ENCODE results near the gene MYO9A. TPM values are rescaled to one million over a fixed set of nuclear protein-coding genes. Genes with fewer than 3 reads are reported as not detected.
"Not testable (repeated sequence)": the region's sequence is repeated elsewhere in the genome, so short reads cannot be mapped to it uniquely, and the experiment has no call there.

Gene MYO9A
- total RNA-seq, 3 donors from 2014 or later: 64.2 to 128 (median 86.5) TPM

DNA sequence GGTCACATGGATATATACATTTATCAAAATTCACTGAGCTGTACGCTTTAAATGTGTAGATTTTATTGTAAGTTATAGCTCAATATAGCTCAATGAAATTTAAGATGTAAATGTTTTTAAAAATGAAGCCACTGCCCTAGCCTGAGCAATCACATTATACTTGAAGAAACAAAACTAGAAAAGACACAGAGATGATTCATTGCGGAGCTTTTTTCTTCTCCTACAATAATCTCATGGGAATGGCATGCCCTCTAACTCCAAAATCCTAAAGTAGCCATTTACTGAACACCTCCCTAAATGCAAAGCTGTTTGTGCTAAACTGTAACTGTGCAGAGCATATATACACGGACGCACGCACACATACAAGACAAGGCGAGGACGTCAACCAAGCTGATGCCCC lies 84.2 kb downstream of the MYO9A start:
- Histone ChIP-seq H3K4me3 (no peak overlapping the region), H3K27me3 (no peaks in the 10 kb centered on the region), H3K4me1 (no peaks in the 10 kb centered on the region), H3K9me3 (no peaks in the 10 kb centered on the region), H3K36me3 (no peaks in the 10 kb centered on the region), H3K27ac (no peak overlapping the region)
- intact Hi-C loops (cut with DNase I; ENCODE audit: low total_unique reads): no loop called here
- TF ChIP-seq, protein P1, sequence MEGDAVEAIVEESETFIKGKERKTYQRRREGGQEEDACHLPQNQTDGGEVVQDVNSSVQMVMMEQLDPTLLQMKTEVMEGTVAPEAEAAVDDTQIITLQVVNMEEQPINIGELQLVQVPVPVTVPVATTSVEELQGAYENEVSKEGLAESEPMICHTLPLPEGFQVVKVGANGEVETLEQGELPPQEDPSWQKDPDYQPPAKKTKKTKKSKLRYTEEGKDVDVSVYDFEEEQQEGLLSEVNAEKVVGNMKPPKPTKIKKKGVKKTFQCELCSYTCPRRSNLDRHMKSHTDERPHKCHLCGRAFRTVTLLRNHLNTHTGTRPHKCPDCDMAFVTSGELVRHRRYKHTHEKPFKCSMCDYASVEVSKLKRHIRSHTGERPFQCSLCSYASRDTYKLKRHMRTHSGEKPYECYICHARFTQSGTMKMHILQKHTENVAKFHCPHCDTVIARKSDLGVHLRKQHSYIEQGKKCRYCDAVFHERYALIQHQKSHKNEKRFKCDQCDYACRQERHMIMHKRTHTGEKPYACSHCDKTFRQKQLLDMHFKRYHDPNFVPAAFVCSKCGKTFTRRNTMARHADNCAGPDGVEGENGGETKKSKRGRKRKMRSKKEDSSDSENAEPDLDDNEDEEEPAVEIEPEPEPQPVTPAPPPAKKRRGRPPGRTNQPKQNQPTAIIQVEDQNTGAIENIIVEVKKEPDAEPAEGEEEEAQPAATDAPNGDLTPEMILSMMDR (IDR thresholded peaks at IDR 0.05): no peak
- TF ChIP-seq POLR2A (IDR thresholded peaks at IDR 0.05): no peak
- no peak for TF ChIP-seq POLR2AphosphoS5 (IDR thresholded peaks at IDR 0.05)
- DNase-seq (ENCODE audit: low spot score in 2 of 2): no peak

DNA sequence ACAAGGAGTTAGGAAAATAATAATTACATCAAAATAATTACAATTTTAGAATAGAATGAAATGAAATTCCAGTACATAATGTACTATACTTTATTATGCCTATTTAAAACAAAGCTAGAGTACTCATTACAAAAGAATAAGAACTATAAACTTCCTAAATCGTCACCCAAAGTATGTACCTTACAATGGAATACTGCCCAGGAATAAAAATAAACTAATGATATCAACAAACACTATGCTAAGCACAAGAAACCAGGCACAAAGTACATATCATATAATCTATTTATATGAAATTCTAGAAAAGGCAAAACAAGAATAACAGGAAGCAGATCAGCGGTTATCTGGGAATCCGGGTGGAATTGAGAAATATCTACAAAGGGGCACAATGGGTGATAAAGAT lies 84.7 kb downstream of the MYO9A start:
- H3K9me3 ChIP-seq: no peaks in the 10 kb centered on the region
- DNase-seq (ENCODE audit: low spot score in 2 of 2): no peak
- intact Hi-C loops (cut with DNase I; ENCODE audit: low total_unique reads): no loop called here
- no peaks in the 10 kb centered on the region for H3K36me3 ChIP-seq
- TF ChIP-seq POLR2A (IDR thresholded peaks at IDR 0.05) (no peak), POLR2AphosphoS5 (IDR thresholded peaks at IDR 0.05) (no peak)
- no peaks in the 10 kb centered on the region for H3K4me1 ChIP-seq
- H3K4me3 ChIP-seq: no peak overlapping the region
- H3K27ac ChIP-seq: no peak overlapping the region
- H3K27me3 ChIP-seq: no peaks in the 10 kb centered on the region

DNA sequence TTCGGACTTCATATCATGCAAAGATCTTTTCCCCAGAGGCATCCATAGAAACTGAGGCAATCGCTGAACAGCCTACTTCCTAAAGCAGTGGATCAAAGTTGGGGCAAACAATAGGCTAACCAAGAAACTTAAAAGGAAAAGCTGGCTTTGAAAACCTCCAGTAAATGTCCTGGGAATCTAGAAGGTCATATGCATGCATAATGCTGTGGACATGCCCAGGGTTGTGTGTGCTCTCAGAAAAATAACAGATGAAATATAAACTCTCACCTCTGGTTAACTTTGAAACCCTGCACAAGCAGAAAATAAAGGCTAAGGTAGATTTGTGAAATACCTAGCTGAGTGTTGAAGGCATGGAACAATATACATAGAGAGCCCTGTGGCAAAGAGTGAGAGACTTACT lies 96.3 kb downstream of the MYO9A start:
- intact Hi-C loops (cut with DNase I; ENCODE audit: low total_unique reads): no loop called here
- peaks cover 5% of the 10 kb centered on the region for H3K36me3 ChIP-seq
- H3K27ac ChIP-seq: no peak overlapping the region

DNA sequence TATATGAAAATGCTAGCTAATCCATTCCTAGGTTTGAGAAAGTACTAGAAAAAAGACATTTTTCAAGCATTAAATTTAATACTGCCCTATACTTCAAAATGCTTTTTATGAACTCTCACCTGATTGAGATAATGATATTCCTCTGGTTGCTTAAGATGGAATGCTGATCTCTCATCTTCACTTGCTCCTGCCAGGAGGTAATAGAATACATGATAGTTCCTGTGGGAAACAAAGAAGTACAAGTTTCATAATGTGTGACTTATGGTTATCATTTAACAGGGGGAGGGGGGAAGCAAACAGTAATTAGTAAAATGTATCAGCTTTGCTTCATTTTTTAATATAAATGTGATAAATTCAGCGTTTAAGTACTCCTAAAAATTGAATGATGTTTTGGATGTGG lies 97.2 kb downstream of the MYO9A start:
- no peak for DNase-seq (ENCODE audit: low spot score in 2 of 2)
- no peak overlapping the region for H3K27ac ChIP-seq
- no peaks in the 10 kb centered on the region for H3K4me1 ChIP-seq
- TF ChIP-seq, protein P1 (IDR thresholded peaks at IDR 0.05): no peak
- no peak for TF ChIP-seq POLR2A (IDR thresholded peaks at IDR 0.05)
- TF ChIP-seq POLR2AphosphoS5 (IDR thresholded peaks at IDR 0.05): no peak
- H3K4me3 ChIP-seq: no peak overlapping the region
- H3K9me3 ChIP-seq: no peaks in the 10 kb centered on the region
- intact Hi-C loops (cut with DNase I; ENCODE audit: low total_unique reads): no loop called here
- peaks cover 5% of the 10 kb centered on the region for H3K36me3 ChIP-seq
- H3K27me3 ChIP-seq: no peaks in the 10 kb centered on the region

More for the DNA sequence above, 96.3 kb downstream of the MYO9A start:
- no peak for TF ChIP-seq POLR2AphosphoS5 (IDR thresholded peaks at IDR 0.05)
- no peak for TF ChIP-seq POLR2A (IDR thresholded peaks at IDR 0.05)
- TF ChIP-seq, protein P1 (IDR thresholded peaks at IDR 0.05): no peak
- DNase-seq (ENCODE audit: low spot score in 2 of 2): no peak
- H3K4me1 ChIP-seq: no peaks in the 10 kb centered on the region
- no peaks in the 10 kb centered on the region for H3K27me3 ChIP-seq
- no peaks in the 10 kb centered on the region for H3K9me3 ChIP-seq
- no peak overlapping the region for H3K4me3 ChIP-seq

DNA sequence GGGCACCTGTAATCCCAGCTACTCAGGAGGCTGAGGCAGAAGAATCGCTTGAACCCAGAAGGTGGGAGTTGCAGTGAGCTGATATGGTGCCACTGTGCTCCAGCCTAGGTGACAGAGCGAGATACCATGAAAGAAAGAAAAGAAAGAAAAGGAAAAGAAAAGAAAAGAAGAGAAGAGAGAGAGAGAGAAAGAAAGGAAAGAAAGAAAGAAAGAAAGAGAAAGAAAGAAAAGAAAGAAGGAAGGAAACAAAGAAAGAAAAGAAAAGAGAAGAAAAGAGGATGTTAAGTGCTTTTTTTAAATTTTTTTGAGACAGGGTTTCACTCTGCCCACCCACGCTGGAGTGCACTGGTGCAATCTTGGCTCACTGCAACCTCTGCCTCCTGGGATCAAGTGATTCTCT lies 103.4 kb downstream of the MYO9A start:
- DNase-seq (ENCODE audit: low spot score in 2 of 2); H3K9me3 ChIP-seq; H3K27me3 ChIP-seq; H3K4me1 ChIP-seq; H3K36me3 ChIP-seq; H3K27ac ChIP-seq; H3K4me3 ChIP-seq; intact Hi-C loops (cut with DNase I; ENCODE audit: low total_unique reads): not testable (repeated sequence)

DNA sequence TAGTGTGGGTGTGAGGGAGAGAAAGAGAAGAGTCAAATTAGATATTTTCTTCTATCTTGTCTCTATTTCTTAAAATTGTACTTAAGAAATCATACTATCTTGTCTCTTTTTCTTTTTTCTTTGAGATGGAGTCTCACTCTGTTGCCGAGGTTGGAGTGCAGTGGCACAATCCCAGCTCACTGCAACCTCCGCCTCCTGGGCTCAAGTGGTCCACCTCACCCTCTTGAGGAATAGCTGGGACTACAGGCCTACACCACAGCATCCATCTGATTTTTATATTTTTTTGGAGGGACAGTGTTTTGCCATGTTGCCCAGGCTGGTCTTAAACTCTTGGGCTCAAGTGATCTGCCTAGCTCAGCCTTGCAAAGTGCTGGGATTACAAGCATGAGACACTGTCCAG lies 104.2 kb downstream of the MYO9A start:
- Histone ChIP-seq H3K27me3 (no peaks in the 10 kb centered on the region), H3K4me3 (no peak overlapping the region), H3K27ac (no peak overlapping the region), H3K4me1 (no peaks in the 10 kb centered on the region), H3K9me3 (no peaks in the 10 kb centered on the region), H3K36me3 (peaks cover 4% of the 10 kb centered on the region)
- DNase-seq (ENCODE audit: low spot score in 2 of 2): no peak
- no peak for TF ChIP-seq POLR2A (IDR thresholded peaks at IDR 0.05)
- intact Hi-C loops (cut with DNase I; ENCODE audit: low total_unique reads): no loop called here

DNA sequence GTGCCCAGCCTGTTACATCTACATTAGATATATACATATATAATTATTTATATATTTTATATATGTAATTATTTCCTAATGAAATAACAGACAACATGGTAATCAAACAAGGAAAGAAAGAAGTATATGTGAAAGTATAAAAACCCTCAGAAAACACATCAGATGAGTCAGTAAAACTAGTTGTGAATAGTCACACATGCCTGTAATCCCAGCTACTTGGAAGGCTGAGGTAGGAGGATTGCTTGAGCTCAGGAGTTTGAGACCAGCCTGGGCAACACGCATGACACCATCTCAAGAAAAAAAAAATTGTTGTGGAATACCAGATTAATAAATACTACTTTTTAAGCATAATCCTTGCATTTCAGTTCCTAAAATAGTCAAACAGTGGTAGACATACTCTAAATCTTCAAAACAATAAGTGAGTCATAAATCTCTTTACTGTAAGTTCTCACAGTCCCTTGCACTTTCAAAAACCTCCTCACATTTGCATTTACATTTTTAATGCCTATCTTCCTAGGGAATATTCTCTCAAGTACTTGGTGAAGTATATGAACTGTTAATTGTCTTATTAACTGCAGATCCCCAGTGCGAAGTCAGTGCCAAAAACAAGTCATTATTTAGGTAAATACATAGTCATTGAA lies 106.5 kb downstream of the MYO9A start:
- Histone ChIP-seq H3K4me1 (no peaks in the 10 kb centered on the region), H3K4me3 (no peak overlapping the region), H3K9me3 (no peaks in the 10 kb centered on the region), H3K36me3 (peaks cover 4% of the 10 kb centered on the region), H3K27ac (no peak overlapping the region), H3K27me3 (no peaks in the 10 kb centered on the region)
- no peak for DNase-seq (ENCODE audit: low spot score in 2 of 2)
- TF ChIP-seq POLR2A (IDR thresholded peaks at IDR 0.05) (no peak), POLR2AphosphoS5 (IDR thresholded peaks at IDR 0.05) (no peak)
- TF ChIP-seq, protein P1 (IDR thresholded peaks at IDR 0.05): no peak
- intact Hi-C loops (cut with DNase I; ENCODE audit: low total_unique reads): no loop called here

Data from breast epithelium (tissue), 4 donors.